A673 (cell line): Measurements from ENCODE around the gene RNF111.

Experiments
- EZH2 ChIP-seq: fragments of 200-600 bp; sonication (generic); IDR thresholded peaks from 2 replicates; pipeline ENCODE4 v1.6.1; 2017; ENCODE audit warnings: borderline replicate concordance, low read depth, mild to moderate bottlenecking, mixed read lengths, antibody characterized with exemption, low read length; ENCODE audit not compliant: poor library complexity, severe bottlenecking
- TF ChIP-seq, protein P1 (sequence below): fragments of 300-800, 200-600 bp; sonication (generic); conservative IDR thresholded peaks from 2 replicates; pipeline ENCODE4 v1.5.1; 2017; ENCODE audit warnings: low read depth, mild to moderate bottlenecking, antibody characterized with exemption, low read length, moderate library complexity, mixed read lengths

DNA sequence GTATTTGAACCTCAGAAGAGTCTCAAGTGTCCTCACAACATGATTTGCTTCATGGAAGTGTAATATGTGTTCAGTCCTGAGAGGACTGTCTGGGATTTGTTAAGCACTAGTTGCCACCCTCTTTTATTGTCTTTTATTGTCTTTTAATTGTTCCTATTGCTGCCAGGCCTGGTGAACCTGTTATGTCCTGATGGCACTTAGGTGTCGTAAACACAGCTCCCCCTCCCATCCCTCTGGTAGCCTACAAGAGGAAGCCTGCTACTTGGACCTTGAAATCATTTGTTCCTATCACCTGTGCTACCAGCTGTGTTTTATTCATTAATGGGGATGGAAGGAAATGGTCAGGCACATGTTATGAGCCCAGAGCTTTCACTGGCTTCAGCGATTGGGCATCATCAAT lies 136.8 kb downstream of the RNF111 start:
- TF ChIP-seq, protein P1, sequence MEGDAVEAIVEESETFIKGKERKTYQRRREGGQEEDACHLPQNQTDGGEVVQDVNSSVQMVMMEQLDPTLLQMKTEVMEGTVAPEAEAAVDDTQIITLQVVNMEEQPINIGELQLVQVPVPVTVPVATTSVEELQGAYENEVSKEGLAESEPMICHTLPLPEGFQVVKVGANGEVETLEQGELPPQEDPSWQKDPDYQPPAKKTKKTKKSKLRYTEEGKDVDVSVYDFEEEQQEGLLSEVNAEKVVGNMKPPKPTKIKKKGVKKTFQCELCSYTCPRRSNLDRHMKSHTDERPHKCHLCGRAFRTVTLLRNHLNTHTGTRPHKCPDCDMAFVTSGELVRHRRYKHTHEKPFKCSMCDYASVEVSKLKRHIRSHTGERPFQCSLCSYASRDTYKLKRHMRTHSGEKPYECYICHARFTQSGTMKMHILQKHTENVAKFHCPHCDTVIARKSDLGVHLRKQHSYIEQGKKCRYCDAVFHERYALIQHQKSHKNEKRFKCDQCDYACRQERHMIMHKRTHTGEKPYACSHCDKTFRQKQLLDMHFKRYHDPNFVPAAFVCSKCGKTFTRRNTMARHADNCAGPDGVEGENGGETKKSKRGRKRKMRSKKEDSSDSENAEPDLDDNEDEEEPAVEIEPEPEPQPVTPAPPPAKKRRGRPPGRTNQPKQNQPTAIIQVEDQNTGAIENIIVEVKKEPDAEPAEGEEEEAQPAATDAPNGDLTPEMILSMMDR = no peak
- TF ChIP-seq EZH2 = no peak
